Measurements from ENCODE around the gene SLC52A1. TPM values are rescaled to one million over a fixed set of nuclear protein-coding genes. Genes with fewer than 3 reads are reported as not detected.
"Not testable (repeated sequence)": the region's sequence is repeated elsewhere in the genome, so short reads cannot be mapped to it uniquely, and the experiment has no call there.

Gene SLC52A1
- total RNA-seq, 1 donor from 2014 or later, result 0.20 TPM

DNA sequence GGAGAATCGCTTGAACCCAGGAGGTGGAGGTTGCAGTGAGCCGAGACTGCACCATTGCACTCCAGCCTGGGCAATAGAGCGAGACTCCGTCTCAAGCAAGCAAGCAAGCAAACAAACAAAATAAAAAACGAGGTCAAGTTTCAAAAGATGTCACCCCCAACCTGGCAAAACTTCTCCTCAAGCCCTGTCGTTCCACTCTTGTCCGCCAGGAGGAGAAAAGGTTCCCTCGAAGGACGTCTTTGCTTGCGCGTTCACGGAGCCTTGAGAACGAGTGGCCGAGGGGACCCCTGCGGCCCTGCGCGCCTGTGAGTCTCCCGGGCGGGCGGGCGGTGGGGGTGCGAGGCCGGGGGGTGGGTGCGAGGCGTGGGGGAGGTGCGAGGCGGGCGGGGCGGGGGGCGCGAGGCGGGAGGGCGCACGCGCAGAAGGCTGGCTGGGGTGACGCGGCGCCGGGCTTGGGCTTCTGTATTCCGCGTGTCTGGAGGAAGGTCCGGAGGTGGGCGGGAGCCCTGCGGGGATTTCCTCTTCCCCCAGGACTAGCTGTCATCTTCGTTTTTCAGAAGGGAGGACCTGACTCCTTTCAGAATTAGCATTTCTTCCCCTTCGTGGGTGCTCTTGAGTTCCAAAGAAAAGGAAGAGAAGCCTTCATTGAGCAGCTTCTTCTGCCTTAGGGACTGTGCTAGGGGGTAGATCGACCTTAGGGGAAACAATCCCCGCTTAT lies 3.7 kb downstream of the SLC52A1 start:
- Mint-ChIP-seq H3K36me3 (no peaks in the 10 kb centered on the region), H3K27ac (peak overlapping the region; percentile 60), H3K27me3 (ENCODE audit: low read depth) (peaks cover 38% of the 10 kb centered on the region), H3K4me3 (peak overlapping the region; percentile 58), H3K9me3 (no peaks in the 10 kb centered on the region), H3K4me1 (peaks cover 3% of the 10 kb centered on the region)
- TF ChIP-seq, protein P1, sequence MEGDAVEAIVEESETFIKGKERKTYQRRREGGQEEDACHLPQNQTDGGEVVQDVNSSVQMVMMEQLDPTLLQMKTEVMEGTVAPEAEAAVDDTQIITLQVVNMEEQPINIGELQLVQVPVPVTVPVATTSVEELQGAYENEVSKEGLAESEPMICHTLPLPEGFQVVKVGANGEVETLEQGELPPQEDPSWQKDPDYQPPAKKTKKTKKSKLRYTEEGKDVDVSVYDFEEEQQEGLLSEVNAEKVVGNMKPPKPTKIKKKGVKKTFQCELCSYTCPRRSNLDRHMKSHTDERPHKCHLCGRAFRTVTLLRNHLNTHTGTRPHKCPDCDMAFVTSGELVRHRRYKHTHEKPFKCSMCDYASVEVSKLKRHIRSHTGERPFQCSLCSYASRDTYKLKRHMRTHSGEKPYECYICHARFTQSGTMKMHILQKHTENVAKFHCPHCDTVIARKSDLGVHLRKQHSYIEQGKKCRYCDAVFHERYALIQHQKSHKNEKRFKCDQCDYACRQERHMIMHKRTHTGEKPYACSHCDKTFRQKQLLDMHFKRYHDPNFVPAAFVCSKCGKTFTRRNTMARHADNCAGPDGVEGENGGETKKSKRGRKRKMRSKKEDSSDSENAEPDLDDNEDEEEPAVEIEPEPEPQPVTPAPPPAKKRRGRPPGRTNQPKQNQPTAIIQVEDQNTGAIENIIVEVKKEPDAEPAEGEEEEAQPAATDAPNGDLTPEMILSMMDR (IDR thresholded peaks at IDR 0.05; ENCODE audit: unreplicated experiment), result peak; percentile 84
- DNase-seq (ENCODE audit: low spot score in 2 of 2, unreplicated experiment in 2 of 2), result peak; percentile 70 to 84

DNA sequence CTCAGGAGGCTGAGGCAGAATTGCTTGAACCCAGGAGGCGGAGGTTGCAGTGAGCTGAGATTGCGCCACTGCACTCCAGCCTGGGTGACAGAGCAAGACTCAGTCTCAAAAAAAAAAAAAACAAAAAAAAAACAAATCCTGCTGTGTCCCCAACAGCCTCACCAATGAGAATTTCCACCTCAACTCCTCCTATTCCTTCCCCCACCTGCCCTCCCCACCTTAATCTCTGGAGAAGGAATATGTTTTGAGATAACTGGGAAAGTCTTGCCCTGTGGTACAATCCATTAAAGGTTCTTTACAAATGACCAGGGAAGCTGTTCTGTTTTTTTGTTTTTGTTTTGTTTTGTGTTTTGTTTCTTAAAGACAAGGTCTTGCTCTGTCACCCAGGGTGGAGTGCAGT lies 5.1 kb downstream of the SLC52A1 start:
- not testable (repeated sequence) for H3K36me3 Mint-ChIP-seq; DNase-seq (ENCODE audit: low spot score in 2 of 2, unreplicated experiment in 2 of 2); H3K4me1 Mint-ChIP-seq; H3K27ac Mint-ChIP-seq; H3K9me3 Mint-ChIP-seq; H3K4me3 Mint-ChIP-seq
- peaks cover 38% of the 10 kb centered on the region for H3K27me3 Mint-ChIP-seq (ENCODE audit: low read depth)

- H3K27ac Mint-ChIP-seq, result no peak overlapping the region
- peaks cover 10% of the 10 kb centered on the region for H3K36me3 Mint-ChIP-seq
- H3K27me3 Mint-ChIP-seq (ENCODE audit: low read depth), result peaks cover 21% of the 10 kb centered on the region
- peaks cover 3% of the 10 kb centered on the region for H3K4me1 Mint-ChIP-seq
- H3K4me3 Mint-ChIP-seq, result no peak overlapping the region
- no peak for DNase-seq (ENCODE audit: low spot score in 2 of 2, unreplicated experiment in 2 of 2)
- no peaks in the 10 kb centered on the region for H3K9me3 Mint-ChIP-seq
- TF ChIP-seq, protein P1 (IDR thresholded peaks at IDR 0.05; ENCODE audit: unreplicated experiment), result no peak
These were observed 7.3 kb downstream of the SLC52A1 start for GRCh38 chr17:5027916-5028315.

GRCh38 chr17:5027299-5027698 lies 7.9 kb downstream of the SLC52A1 start:
- H3K36me3 Mint-ChIP-seq, result peaks cover 15% of the 10 kb centered on the region
- peaks cover 21% of the 10 kb centered on the region for H3K27me3 Mint-ChIP-seq (ENCODE audit: low read depth)
- H3K9me3 Mint-ChIP-seq, result no peaks in the 10 kb centered on the region
- H3K4me1 Mint-ChIP-seq, result peaks cover 3% of the 10 kb centered on the region
- no peak for DNase-seq (ENCODE audit: low spot score in 2 of 2, unreplicated experiment in 2 of 2)
- H3K4me3 Mint-ChIP-seq, result no peak overlapping the region
- no peak overlapping the region for H3K27ac Mint-ChIP-seq
- TF ChIP-seq, protein P1 (IDR thresholded peaks at IDR 0.05; ENCODE audit: unreplicated experiment), result no peak

- Mint-ChIP-seq H3K4me3 (no peak overlapping the region), H3K36me3 (peaks cover 31% of the 10 kb centered on the region), H3K4me1 (no peaks in the 10 kb centered on the region), H3K27me3 (ENCODE audit: low read depth) (peaks cover 5% of the 10 kb centered on the region), H3K9me3 (no peaks in the 10 kb centered on the region), H3K27ac (no peak overlapping the region)
- DNase-seq (ENCODE audit: low spot score in 2 of 2, unreplicated experiment in 2 of 2), result no peak
- TF ChIP-seq, protein P1 (IDR thresholded peaks at IDR 0.05; ENCODE audit: unreplicated experiment), result no peak
These were observed 10.6 kb downstream of the SLC52A1 start for GRCh38 chr17:5024604-5025003.

- no peaks in the 10 kb centered on the region for H3K9me3 Mint-ChIP-seq
- no peak overlapping the region for H3K4me3 Mint-ChIP-seq
- no peaks in the 10 kb centered on the region for H3K4me1 Mint-ChIP-seq
- TF ChIP-seq, protein P1 (IDR thresholded peaks at IDR 0.05; ENCODE audit: unreplicated experiment), result no peak
- no peak for DNase-seq (ENCODE audit: low spot score in 2 of 2, unreplicated experiment in 2 of 2)
- peaks cover 37% of the 10 kb centered on the region for H3K36me3 Mint-ChIP-seq
- no peaks in the 10 kb centered on the region for H3K27me3 Mint-ChIP-seq (ENCODE audit: low read depth)
- H3K27ac Mint-ChIP-seq, result no peak overlapping the region
These were observed 11.6 kb downstream of the SLC52A1 start for GRCh38 chr17:5023588-5024147.
